Hippocampal formation (tissue), 2 donors: Measurements from ENCODE around the gene FAM151A.

Experiments used
- DNase-seq, 2 donors: peaks; one replicate each; lab custom pipeline; 2025; lab: John Stamatoyannopoulos, UW

Gene FAM151A

GRCh38 chr1:54623216-54624007 is at the start of gene FAM151A:
Gene FAM151A (minus strand): TSS chr1:54623525. CDS start chr1:54623395, 130 bp downstream.
- no peak for DNase-seq

GRCh38 chr1:54671985-54672608 is 48.8 kb upstream of the FAM151A start:
- no peak for DNase-seq

- DNase-seq, result no peak
Measured at GRCh38 chr1:54668567-54668966, 45.2 kb upstream of the FAM151A start.

- DNase-seq, result no peak
Measured at GRCh38 chr1:54667797-54668196, 44.5 kb upstream of the FAM151A start.

- no peak for DNase-seq
Measured at GRCh38 chr1:54666333-54666732, 43.0 kb upstream of the FAM151A start.

GRCh38 chr1:54665852-54666251 is 42.5 kb upstream of the FAM151A start:
- no peak for DNase-seq

- DNase-seq, result no peak
Measured at GRCh38 chr1:54664364-54664763, 41.0 kb upstream of the FAM151A start.

- DNase-seq, result no peak
Measured at GRCh38 chr1:54663725-54664124, 40.4 kb upstream of the FAM151A start.

GRCh38 chr1:54658164-54658913 is 35.0 kb upstream of the FAM151A start:
- DNase-seq, result no peak

GRCh38 chr1:54653036-54653435 is 29.7 kb upstream of the FAM151A start:
- no peak for DNase-seq

GRCh38 chr1:54652168-54652567 is 28.8 kb upstream of the FAM151A start:
- no peak for DNase-seq

- DNase-seq, result no peak
Measured at GRCh38 chr1:54651608-54652007, 28.3 kb upstream of the FAM151A start.

- DNase-seq, result no peak
Measured at GRCh38 chr1:54650417-54650816, 27.1 kb upstream of the FAM151A start.

- no peak for DNase-seq
Measured at GRCh38 chr1:54649921-54650320, 26.6 kb upstream of the FAM151A start.

- no peak for DNase-seq
Measured at GRCh38 chr1:54649130-54649898, 26.0 kb upstream of the FAM151A start.

GRCh38 chr1:54645806-54646676 is 22.7 kb upstream of the FAM151A start:
- DNase-seq, result no peak

GRCh38 chr1:54643736-54644135 is 20.4 kb upstream of the FAM151A start:
- DNase-seq, result no peak

- no peak for DNase-seq
Measured at GRCh38 chr1:54640863-54641836, 17.8 kb upstream of the FAM151A start, which contains the start of gene MROH7. Gene MROH7 (plus strand): TSS chr1:54641786. CDS start chr1:54652927, 11,141 bp downstream.

- DNase-seq, result no peak
Measured at GRCh38 chr1:54640361-54640760, 17.0 kb upstream of the FAM151A start.
